OCI-LY1 (cell line): ENCODE measurements around the gene TMEM52B.

Experiments
- H2AFZ ChIP-seq: fragments of 200-600 bp; sonication (generic), shearing (Covaris generic); 2 replicates; pipeline ENCODE4 v1.6.0; 2014; ENCODE audit warnings: antibody characterized with exemption, mild to moderate bottlenecking, low read length
- H3F3A ChIP-seq: fragments of 200-600 bp; sonication (generic), shearing (Covaris generic); 2 replicates; pipeline ENCODE4 v1.6.0; 2014; ENCODE audit warnings: mild to moderate bottlenecking, antibody characterized with exemption, low read length, moderate library complexity; ENCODE audit not compliant: insufficient read depth
- H3K27ac ChIP-seq: fragments of 200-600 bp; sonication (generic); 2 replicates; pipeline ENCODE4 v1.5.1; 2014; ENCODE audit warnings: low read length, mixed run types, mild to moderate bottlenecking, low read depth; ENCODE audit not compliant: poor library complexity, severe bottlenecking
- H3K27me3 ChIP-seq: fragments of 200-600 bp; sonication (generic); 2 replicates; pipeline ENCODE4 v1.6.0; 2014; ENCODE audit warnings: antibody characterized with exemption, mild to moderate bottlenecking, low read length, moderate library complexity; ENCODE audit not compliant: insufficient read depth
- H3K36me3 ChIP-seq: fragments of 200-600 bp; sonication (generic); 2 replicates; pipeline ENCODE4 v1.6.1; 2014; ENCODE audit warnings: mild to moderate bottlenecking, antibody characterized with exemption, low read length, moderate library complexity, mixed read lengths; ENCODE audit not compliant: insufficient read depth
- H3K4me1 ChIP-seq: fragments of 200-600 bp; sonication (generic); 2 replicates; pipeline ENCODE4 v1.5.1; 2014; ENCODE audit warnings: mild to moderate bottlenecking, low read length, moderate library complexity; ENCODE audit not compliant: insufficient read depth, severe bottlenecking
- H3K4me2 ChIP-seq: fragments of 200-600 bp; sonication (generic), shearing (Covaris generic); 2 replicates; pipeline ENCODE4 v1.6.1; 2014; ENCODE audit warnings: low read length
- H3K4me3 ChIP-seq: fragments of 200-600 bp; sonication (generic); 2 replicates; pipeline ENCODE4 v1.5.1; 2014; ENCODE audit warnings: low read length, low read depth, mild to moderate bottlenecking, mixed read lengths; ENCODE audit not compliant: poor library complexity, severe bottlenecking
- H3K79me2 ChIP-seq: fragments of 200-600 bp; shearing (Covaris generic); 2 replicates; pipeline ENCODE4 v1.6.1; 2016; ENCODE audit warnings: mixed run types, low read length, mixed read lengths; ENCODE audit not compliant: insufficient read depth
- H3K9ac ChIP-seq: fragments of 200-600 bp; sonication (generic), shearing (Covaris generic); 2 replicates; pipeline ENCODE4 v1.6.1; 2014; ENCODE audit warnings: mild to moderate bottlenecking, low read length, mixed read lengths
- H3K9me2 ChIP-seq: fragments of 200-600 bp; sonication (generic), shearing (Covaris generic); 2 replicates; pipeline ENCODE4 v1.6.1; 2014; ENCODE audit warnings: low read depth, mild to moderate bottlenecking, low read length, mixed read lengths
- H3K9me3 ChIP-seq: fragments of 200-600 bp; shearing (Covaris generic); 2 replicates; pipeline ENCODE4 v1.6.1; 2014; ENCODE audit warnings: low read length, mixed read lengths
- H4K20me1 ChIP-seq: fragments of 200-600 bp; sonication (generic), shearing (Covaris generic); 2 replicates; pipeline ENCODE4 v1.6.0; 2016; ENCODE audit warnings: mild to moderate bottlenecking, low read length; ENCODE audit not compliant: insufficient read depth
- CTCF ChIP-seq: fragments of 200-600 bp; sonication (generic), shearing (Covaris generic); IDR thresholded peaks from 2 replicates; pipeline ENCODE4 v1.5.1; 2017; ENCODE audit warnings: mild to moderate bottlenecking, antibody characterized with exemption, low read length, moderate library complexity, mixed read lengths
- EZH2 ChIP-seq: fragments of 200-600 bp; sonication (generic), shearing (Covaris generic); IDR thresholded peaks from 2 replicates; pipeline ENCODE4 v1.8.0; 2017; ENCODE audit warnings: borderline replicate concordance, mixed run types, mild to moderate bottlenecking, antibody characterized with exemption, low read length, moderate library complexity, mixed read lengths

TMEM52B gene

GRCh38 chr12:10151621-10152020 lies 27.2 kb upstream of the TMEM52B start:
- H3K4me3 ChIP-seq: no peak overlapping the region
- H3F3A ChIP-seq: no peaks in the 10 kb centered on the region
- H3K79me2 ChIP-seq: no peaks in the 10 kb centered on the region
- H3K9me3 ChIP-seq: no peaks in the 10 kb centered on the region
- H3K9me2 ChIP-seq: no peaks in the 10 kb centered on the region
- no peaks in the 10 kb centered on the region for H3K27me3 ChIP-seq
- no peaks in the 10 kb centered on the region for H4K20me1 ChIP-seq
- TF ChIP-seq CTCF (no peak), EZH2 (no peak)
- H3K9ac ChIP-seq: no peak overlapping the region
- no peak overlapping the region for H3K27ac ChIP-seq
- H3K4me2 ChIP-seq: no peak overlapping the region
- H3K4me1 ChIP-seq: peaks cover 7% of the 10 kb centered on the region
- no peak overlapping the region for H2AFZ ChIP-seq
- H3K36me3 ChIP-seq: no peaks in the 10 kb centered on the region

GRCh38 chr12:10153271-10154144 lies 25.3 kb upstream of the TMEM52B start:
- no peaks in the 10 kb centered on the region for H3F3A ChIP-seq
- H3K9me3 ChIP-seq: 0 out of 2 replicates have a peak, but pooled peaks cover 5% of the 10 kb centered on the region
- peak overlapping the region; percentile 55; the same call in 1 of the 2 replicates for H2AFZ ChIP-seq

GRCh38 chr12:10154145-10154496 lies 24.7 kb upstream of the TMEM52B start:
- H3F3A ChIP-seq: no peaks in the 10 kb centered on the region
- TF ChIP-seq EZH2 (no peak), CTCF (no peak)
- H3K9ac ChIP-seq: peak overlapping the region; percentile 60; the same call in 1 of the 2 replicates
- 0 out of 2 replicates have a peak, but pooled peaks cover 5% of the 10 kb centered on the region for H3K9me3 ChIP-seq
- H3K4me1 ChIP-seq: peaks cover 7% of the 10 kb centered on the region
- peaks cover 6% of the 10 kb centered on the region; the same call in 1 of the 2 replicates for H3K27me3 ChIP-seq
- no peaks in the 10 kb centered on the region; the same call in 1 of the 2 replicates for H3K36me3 ChIP-seq
- peak overlapping the region; percentile 65 for H3K4me3 ChIP-seq
- no peaks in the 10 kb centered on the region for H3K9me2 ChIP-seq
- H4K20me1 ChIP-seq: no peaks in the 10 kb centered on the region
- no peaks in the 10 kb centered on the region for H3K79me2 ChIP-seq
- peak overlapping the region; percentile 77 for H3K4me2 ChIP-seq
- H3K27ac ChIP-seq: no peak overlapping the region
- no peak overlapping the region for H2AFZ ChIP-seq

More at GRCh38 chr12:10153271-10154144, 25.3 kb upstream of the TMEM52B start:
- peaks cover 6% of the 10 kb centered on the region; the same call in 1 of the 2 replicates for H3K27me3 ChIP-seq
- no peaks in the 10 kb centered on the region for H4K20me1 ChIP-seq
- H3K4me3 ChIP-seq: peak overlapping the region; percentile 65
- H3K9me2 ChIP-seq: no peaks in the 10 kb centered on the region
- H3K4me1 ChIP-seq: peaks cover 7% of the 10 kb centered on the region
- no peaks in the 10 kb centered on the region for H3K79me2 ChIP-seq
- H3K27ac ChIP-seq: no peak overlapping the region
- TF ChIP-seq CTCF (peak; percentile 78), EZH2 (no peak)
- peak overlapping the region; percentile 60 for H3K9ac ChIP-seq
- peak overlapping the region; percentile 77 for H3K4me2 ChIP-seq
- H3K36me3 ChIP-seq: no peaks in the 10 kb centered on the region; the same call in 1 of the 2 replicates
